Right hindlimb (tissue), 1 donor: Measurements from ENCODE around the gene CDCA8.

Experiments
- DNase-seq: peaks from one replicate; pipeline ENCODE4 v3.0.0-alpha.2; 2018

Gene CDCA8

GRCh38 chr1:37741130-37741529, 48.8 kb downstream of the CDCA8 start:
- DNase-seq = no peak

GRCh38 chr1:37741662-37742061, 49.3 kb downstream of the CDCA8 start:
- no peak for DNase-seq

- DNase-seq = no peak
These were observed 54.5 kb downstream of the CDCA8 start for GRCh38 chr1:37746806-37747205.

GRCh38 chr1:37748565-37748964, 56.2 kb downstream of the CDCA8 start:
- DNase-seq = no peak

GRCh38 chr1:37752213-37752582, 59.9 kb downstream of the CDCA8 start:
- no peak for DNase-seq

GRCh38 chr1:37752583-37753471, 60.5 kb downstream of the CDCA8 start:
- DNase-seq = no peak

- DNase-seq = no peak
These were observed 61.4 kb downstream of the CDCA8 start for GRCh38 chr1:37753473-37754321.

- no peak for DNase-seq
These were observed 63.0 kb downstream of the CDCA8 start for GRCh38 chr1:37755290-37755689.

GRCh38 chr1:37755951-37756560, 63.7 kb downstream of the CDCA8 start:
- no peak for DNase-seq
